ENCODE results near the gene TMEM116. TPM values are rescaled to one million over a fixed set of nuclear protein-coding genes. Genes with fewer than 3 reads are reported as not detected.

TMEM116 gene
- total and polyA plus RNA-seq, 10 of the 15 experiments (the other 5 are each of a cell fraction or from before 2014, with no cell fraction given): 6.0 to 25.7 (median 8.5) TPM

DNA sequence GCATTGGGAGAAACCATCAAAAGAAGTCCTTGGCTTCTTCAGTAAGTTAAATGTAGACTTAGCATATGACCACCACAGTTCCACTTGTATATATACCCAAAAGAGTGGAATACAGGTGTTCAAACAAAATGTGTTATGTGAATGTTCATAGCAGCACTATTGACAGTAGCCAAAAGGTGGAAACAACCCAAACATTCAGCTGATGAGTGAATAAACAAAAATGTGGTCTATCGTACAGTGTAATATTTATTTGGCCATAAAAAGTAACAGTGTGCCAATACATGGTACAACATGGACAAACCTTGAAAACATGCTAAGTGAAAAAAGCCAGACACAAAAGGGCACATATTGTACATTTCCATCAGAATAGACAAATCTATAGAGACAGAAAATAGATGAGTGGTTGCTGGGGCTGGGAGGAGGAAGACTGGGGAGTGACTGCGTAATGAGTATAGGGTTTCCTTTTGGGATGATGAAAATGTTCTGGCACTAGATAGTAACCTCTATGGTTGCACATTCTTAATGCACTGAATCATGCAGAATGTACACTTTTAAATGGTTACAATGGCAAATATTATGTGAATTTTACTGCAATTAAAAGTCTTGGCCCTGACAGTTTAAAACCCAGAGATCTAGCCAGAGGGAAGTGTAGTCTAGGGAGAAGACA is 5.7 kb upstream of the TMEM116 start:
- TF ChIP-seq, protein P1, sequence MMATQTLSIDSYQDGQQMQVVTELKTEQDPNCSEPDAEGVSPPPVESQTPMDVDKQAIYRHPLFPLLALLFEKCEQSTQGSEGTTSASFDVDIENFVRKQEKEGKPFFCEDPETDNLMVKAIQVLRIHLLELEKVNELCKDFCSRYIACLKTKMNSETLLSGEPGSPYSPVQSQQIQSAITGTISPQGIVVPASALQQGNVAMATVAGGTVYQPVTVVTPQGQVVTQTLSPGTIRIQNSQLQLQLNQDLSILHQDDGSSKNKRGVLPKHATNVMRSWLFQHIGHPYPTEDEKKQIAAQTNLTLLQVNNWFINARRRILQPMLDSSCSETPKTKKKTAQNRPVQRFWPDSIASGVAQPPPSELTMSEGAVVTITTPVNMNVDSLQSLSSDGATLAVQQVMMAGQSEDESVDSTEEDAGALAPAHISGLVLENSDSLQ (IDR thresholded peaks at IDR 0.05): no peak
- TF ChIP-seq EED (IDR thresholded peaks at IDR 0.05; ENCODE audit: low read depth): no peak
- TF ChIP-seq SREBF1 (IDR thresholded peaks at IDR 0.05; ENCODE audit: low read length): no peak
- no peak for TF ChIP-seq USF2 (IDR thresholded peaks at IDR 0.05; ENCODE audit: borderline replicate concordance, low read depth, low read length)
- no peak for TF ChIP-seq SMAD1 (IDR thresholded peaks at IDR 0.05; ENCODE audit: low read depth, partially characterized antibody)
- no peak for TF ChIP-seq RAD51 (IDR thresholded peaks at IDR 0.05)
- TF ChIP-seq WRNIP1 (IDR thresholded peaks at IDR 0.05; ENCODE audit: borderline replicate concordance, low read depth, low read length): no peak
- TF ChIP-seq, protein P2, sequence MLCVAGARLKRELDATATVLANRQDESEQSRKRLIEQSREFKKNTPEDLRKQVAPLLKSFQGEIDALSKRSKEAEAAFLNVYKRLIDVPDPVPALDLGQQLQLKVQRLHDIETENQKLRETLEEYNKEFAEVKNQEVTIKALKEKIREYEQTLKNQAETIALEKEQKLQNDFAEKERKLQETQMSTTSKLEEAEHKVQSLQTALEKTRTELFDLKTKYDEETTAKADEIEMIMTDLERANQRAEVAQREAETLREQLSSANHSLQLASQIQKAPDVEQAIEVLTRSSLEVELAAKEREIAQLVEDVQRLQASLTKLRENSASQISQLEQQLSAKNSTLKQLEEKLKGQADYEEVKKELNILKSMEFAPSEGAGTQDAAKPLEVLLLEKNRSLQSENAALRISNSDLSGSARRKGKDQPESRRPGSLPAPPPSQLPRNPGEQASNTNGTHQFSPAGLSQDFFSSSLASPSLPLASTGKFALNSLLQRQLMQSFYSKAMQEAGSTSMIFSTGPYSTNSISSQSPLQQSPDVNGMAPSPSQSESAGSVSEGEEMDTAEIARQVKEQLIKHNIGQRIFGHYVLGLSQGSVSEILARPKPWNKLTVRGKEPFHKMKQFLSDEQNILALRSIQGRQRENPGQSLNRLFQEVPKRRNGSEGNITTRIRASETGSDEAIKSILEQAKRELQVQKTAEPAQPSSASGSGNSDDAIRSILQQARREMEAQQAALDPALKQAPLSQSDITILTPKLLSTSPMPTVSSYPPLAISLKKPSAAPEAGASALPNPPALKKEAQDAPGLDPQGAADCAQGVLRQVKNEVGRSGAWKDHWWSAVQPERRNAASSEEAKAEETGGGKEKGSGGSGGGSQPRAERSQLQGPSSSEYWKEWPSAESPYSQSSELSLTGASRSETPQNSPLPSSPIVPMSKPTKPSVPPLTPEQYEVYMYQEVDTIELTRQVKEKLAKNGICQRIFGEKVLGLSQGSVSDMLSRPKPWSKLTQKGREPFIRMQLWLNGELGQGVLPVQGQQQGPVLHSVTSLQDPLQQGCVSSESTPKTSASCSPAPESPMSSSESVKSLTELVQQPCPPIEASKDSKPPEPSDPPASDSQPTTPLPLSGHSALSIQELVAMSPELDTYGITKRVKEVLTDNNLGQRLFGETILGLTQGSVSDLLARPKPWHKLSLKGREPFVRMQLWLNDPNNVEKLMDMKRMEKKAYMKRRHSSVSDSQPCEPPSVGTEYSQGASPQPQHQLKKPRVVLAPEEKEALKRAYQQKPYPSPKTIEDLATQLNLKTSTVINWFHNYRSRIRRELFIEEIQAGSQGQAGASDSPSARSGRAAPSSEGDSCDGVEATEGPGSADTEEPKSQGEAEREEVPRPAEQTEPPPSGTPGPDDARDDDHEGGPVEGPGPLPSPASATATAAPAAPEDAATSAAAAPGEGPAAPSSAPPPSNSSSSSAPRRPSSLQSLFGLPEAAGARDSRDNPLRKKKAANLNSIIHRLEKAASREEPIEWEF (IDR thresholded peaks at IDR 0.05; ENCODE audit: insufficient replicate concordance, low read depth, low read length): no peak
- TF ChIP-seq, protein P3, sequence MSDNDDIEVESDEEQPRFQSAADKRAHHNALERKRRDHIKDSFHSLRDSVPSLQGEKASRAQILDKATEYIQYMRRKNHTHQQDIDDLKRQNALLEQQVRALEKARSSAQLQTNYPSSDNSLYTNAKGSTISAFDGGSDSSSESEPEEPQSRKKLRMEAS (IDR thresholded peaks at IDR 0.05; ENCODE audit: low read depth, low read length): no peak
- TF ChIP-seq ZBTB11 (CRISPR knock-in tag; IDR thresholded peaks at IDR 0.05): no peak
- CTCF ChIA-PET: no interaction called here
- Histone ChIP-seq H3K9me3 (replicated peaks; ENCODE audit: control insufficient read depth, insufficient read depth, low read length) (peaks cover 2% of the 10 kb centered on the region; the same call in 2 of the 3 replicates), H3K27ac (ENCODE audit: control insufficient read depth, insufficient read depth) (no peak overlapping the region), H2AFZ (ENCODE audit: control insufficient read depth, low read depth, low read length) (no peak overlapping the region), H3K4me3 (no peak overlapping the region), H3K79me2 (ENCODE audit: control insufficient read depth, insufficient read depth, low read length) (peaks cover 58% of the 10 kb centered on the region), H3K4me2 (ENCODE audit: control insufficient read depth, insufficient read depth) (no peak overlapping the region; the same call in 1 of the 2 replicates), H3K4me1 (ENCODE audit: control insufficient read depth, insufficient read depth, low read length) (peaks cover 9% of the 10 kb centered on the region; the same call in 1 of the 2 replicates), H4K20me1 (ENCODE audit: control insufficient read depth, insufficient read depth) (peaks cover 13% of the 10 kb centered on the region; the same call in 1 of the 2 replicates), H3K9ac (ENCODE audit: control insufficient read depth, insufficient read depth, low read length) (no peak overlapping the region), H3K27me3 (replicated peaks in 1 of 2; ENCODE audit: control insufficient read depth in 2 of 2, insufficient read depth in 2 of 2, low read length in 1 of 2) (no peaks in the 10 kb centered on the region), H3K36me3 (ENCODE audit: control insufficient read depth in 2 of 2, insufficient read depth in 2 of 2, low read length in 1 of 2) (peaks cover 16 to 31% of the 10 kb centered on the region in 2 experiments)
- DNase-seq (ENCODE audit: low read depth, low spot score): no peak
- SMC1A ChIA-PET (ENCODE audit: uncharacterized antibody, unreplicated experiment): no interaction called here
- no TSS peak for BruUV-seq (replicated peaks)
- no peak for ATAC-seq
- no peak for FAIRE-seq
- RAD21 ChIA-PET (ENCODE audit: unreplicated experiment): interaction anchor here (0.6 kb wide), 1 partner anchor 74 kb away, joined by 5 read pairs; no protein-coding TSS in a partner anchor
- in situ Hi-C loops (cut with MboI) (no loop called here), intact Hi-C loops (cut with micrococcal nuclease; ENCODE audit: unreplicated experiment) (loop anchor here (10.0 kb wide), 1 partner anchor 366 kb away; the partner anchor contains the start of gene HECTD4)
- WGBS (ENCODE audit: insufficient coverage, insufficient replicate concordance, low lambda C conversion rate, missing lambda C conversion rate): 100% methylated on average over 2 of the region's 2 CpGs
- POLR2A ChIA-PET: interaction anchor here (0.6 kb wide), 1 partner anchor 27 kb away, joined by 3 read pairs; no protein-coding TSS in a partner anchor

Measured in GM12878 (cell line).